Measurements from ENCODE around the gene BBOF1. TPM values are rescaled to one million over a fixed set of nuclear protein-coding genes. Genes with fewer than 3 reads are reported as not detected.
"Not testable (repeated sequence)": the region's sequence is repeated elsewhere in the genome, so short reads cannot be mapped to it uniquely, and the experiment has no call there.

The BBOF1 gene
- total and polyA plus RNA-seq, 9 of the 15 experiments (the other 6 are each of a cell fraction or from before 2014, with no cell fraction given) = 1.3 to 4.9 (median 4.2) TPM

GRCh38 chr14:73988065-73988464 lies 31.1 kb upstream of the BBOF1 start (continued):
- TF ChIP-seq MLLT1 (IDR thresholded peaks at IDR 0.05) (no peak), TOE1 (IDR thresholded peaks at IDR 0.05; ENCODE audit: borderline replicate concordance) (no peak), TOE1 (CRISPR knock-in tag; IDR thresholded peaks at IDR 0.05; ENCODE audit: borderline replicate concordance, low read depth) (no peak), TRIM28 (IDR thresholded peaks at IDR 0.05) (no peak), CC2D1A (IDR thresholded peaks at IDR 0.05) (no peak)

- POLR2A ChIA-PET = interaction anchor here (0.6 to 1.0 kb wide), 3 partner anchors 13 to 203 kb away, joined by 3 read pairs; no protein-coding TSS in a partner anchor
- intact Hi-C loops (cut with micrococcal nuclease); BruUV-seq (replicated peaks); in situ Hi-C loops (cut with MboI); H3K27me3 ChIP-seq (ENCODE audit: control insufficient read depth in 2 of 2, insufficient read depth in 2 of 2, low read length in 2 of 2); H3K9me1 ChIP-seq (ENCODE audit: control insufficient read depth, insufficient read depth, low read length); H3K9ac ChIP-seq (ENCODE audit: insufficient read depth in 1 of 2, low read depth in 2 of 2, low read length in 2 of 2); H3K9me3 ChIP-seq (replicated peaks; ENCODE audit: control insufficient read depth, insufficient read depth, low read depth, low read length); DNase-seq (ENCODE audit: extremely low read depth in 1 of 4, low spot score in 3 of 4); H2AFZ ChIP-seq (ENCODE audit: low read depth, low read length); H3K27ac ChIP-seq (ENCODE audit: extremely low read depth, low read depth, low read length); H4K20me1 ChIP-seq (replicated peaks; ENCODE audit: control insufficient read depth, insufficient read depth, low read length); FAIRE-seq; CTCF ChIA-PET (ENCODE audit: low intra/inter-chr PET ratio); H3K4me1 ChIP-seq (replicated peaks in 1 of 2; ENCODE audit: control insufficient read depth in 2 of 2, insufficient read depth in 2 of 2, low read length in 2 of 2); ATAC-seq; H3K79me2 ChIP-seq (ENCODE audit: control insufficient read depth, insufficient read depth, low read length); H3K4me3 ChIP-seq; H3K4me2 ChIP-seq (ENCODE audit: insufficient read depth, low read length): not testable (repeated sequence)
- H3K36me3 ChIP-seq (ENCODE audit: control insufficient read depth, insufficient read depth, low read length) = peaks cover 19% of the 10 kb centered on the region; the same call in 2 of the 3 replicates
- WGBS (ENCODE audit: insufficient coverage, low coverage, missing lambda C conversion rate) = 81% methylated on average over 5 of the region's 7 CpGs
Measured at GRCh38 chr14:73988656-73989055, 30.5 kb upstream of the BBOF1 start.

All from K562 (cell line).